Karpas-422 (cell line): Measurements from ENCODE around the gene UNCX. TPM values are rescaled to one million over a fixed set of nuclear protein-coding genes. Genes with fewer than 3 reads are reported as not detected.

Experiments used
- DNase-seq: peaks from one replicate; pipeline ENCODE4 v3.0.0-alpha.2; 2015
- H2AFZ ChIP-seq: fragments of 200-600 bp; sonication (generic); 2 replicates; pipeline ENCODE4 v1.6.1; 2014; ENCODE audit warnings: antibody characterized with exemption, low read length, mixed read lengths
- H3K27ac ChIP-seq: fragments of 200-600 bp; sonication (generic); 2 replicates; pipeline ENCODE4 v1.5.1; 2014; ENCODE audit warnings: mild to moderate bottlenecking, low read length, moderate library complexity
- H3K27me3 ChIP-seq: fragments of 200-600 bp; sonication (generic); 2 replicates; pipeline ENCODE4 v1.6.1; 2014; ENCODE audit warnings: low read length, mixed read lengths
- H3K36me3 ChIP-seq: fragments of 200-600 bp; sonication (generic); 2 replicates; pipeline ENCODE4 v1.6.1; 2014; ENCODE audit warnings: low read length, mixed read lengths; ENCODE audit not compliant: insufficient read depth
- H3K4me1 ChIP-seq: fragments of 200-600 bp; sonication (generic); 2 replicates; pipeline ENCODE4 v1.6.1; 2014; ENCODE audit warnings: mild to moderate bottlenecking, low read length, mixed read lengths
- H3K4me2 ChIP-seq: fragments of 200-600 bp; sonication (generic); 2 replicates; pipeline ENCODE4 v1.6.1; 2014; ENCODE audit warnings: low read length, low read depth, mild to moderate bottlenecking; ENCODE audit not compliant: poor library complexity, severe bottlenecking
- H3K4me3 ChIP-seq: fragments of 200-600 bp; sonication (generic); 2 replicates; pipeline ENCODE4 v1.5.1; 2014; ENCODE audit warnings: mild to moderate bottlenecking, antibody characterized with exemption, low read length, mixed read lengths
- H3K79me2 ChIP-seq: fragments of 200-600 bp; sonication (generic); 2 replicates; pipeline ENCODE4 v1.6.1; 2014; ENCODE audit warnings: mild to moderate bottlenecking, low read length, mixed read lengths
- H3K9ac ChIP-seq: fragments of 200-600 bp; sonication (generic); 2 replicates; pipeline ENCODE4 v1.6.0; 2014; ENCODE audit warnings: low read length
- H3K9me2 ChIP-seq: fragments of 200-600 bp; sonication (generic), shearing (Covaris generic); replicated peaks from 2 replicates; pipeline ENCODE4 v1.6.0; 2014; ENCODE audit warnings: mild to moderate bottlenecking, low read length, moderate library complexity; ENCODE audit not compliant: insufficient read depth
- H3K9me3 ChIP-seq: fragments of 300-700, 200-600 bp; sonication (generic); 2 replicates; pipeline ENCODE4 v1.6.1; 2014; ENCODE audit warnings: low read length, mixed read lengths
- H4K20me1 ChIP-seq: fragments of 200-600 bp; sonication (generic); 2 replicates; pipeline ENCODE4 v1.6.1; 2014; ENCODE audit warnings: mild to moderate bottlenecking, antibody characterized with exemption, low read length, low read depth; ENCODE audit not compliant: insufficient read depth
- total RNA-seq: library from RNA; depleted of rRNA; stranded (reverse); fragments of >200 nt; shearing (Covaris generic); gene quantifications from 2 replicates; pipeline ENCODE4 v1.2.3, GENCODE V29; 2014; ENCODE audit warnings: low replicate concordance

UNCX gene
- total RNA-seq, 1 experiment from 2014 or later, result not detected

GRCh38 chr7:1254281-1255079 lies 21.8 kb downstream of the UNCX start:
- Histone ChIP-seq H3K79me2 (no peaks in the 10 kb centered on the region), H3K4me3 (no peak overlapping the region), H3K27ac (no peak overlapping the region), H3K4me2 (no peak overlapping the region), H3K27me3 (no peaks in the 10 kb centered on the region), H3K4me1 (no peaks in the 10 kb centered on the region), H3K36me3 (no peaks in the 10 kb centered on the region), H3K9me3 (no peaks in the 10 kb centered on the region), H2AFZ (no peak overlapping the region), H4K20me1 (no peaks in the 10 kb centered on the region), H3K9ac (no peak overlapping the region), H3K9me2 (no peaks in the 10 kb centered on the region)
- no peak for DNase-seq

GRCh38 chr7:1255080-1255816 lies 22.6 kb downstream of the UNCX start:
- no peak overlapping the region for H3K27ac ChIP-seq
- no peak for DNase-seq
- H3K4me2 ChIP-seq, result no peak overlapping the region
- H2AFZ ChIP-seq, result no peak overlapping the region
- H3K27me3 ChIP-seq, result no peaks in the 10 kb centered on the region
- H3K9me3 ChIP-seq, result no peaks in the 10 kb centered on the region
- no peak overlapping the region for H3K9ac ChIP-seq
- no peaks in the 10 kb centered on the region for H4K20me1 ChIP-seq
- no peaks in the 10 kb centered on the region for H3K79me2 ChIP-seq
- no peaks in the 10 kb centered on the region for H3K9me2 ChIP-seq
- no peak overlapping the region for H3K4me3 ChIP-seq
- no peaks in the 10 kb centered on the region for H3K4me1 ChIP-seq
- H3K36me3 ChIP-seq, result no peaks in the 10 kb centered on the region

GRCh38 chr7:1255817-1256340 lies 23.2 kb downstream of the UNCX start:
- Histone ChIP-seq H3K27ac (no peak overlapping the region), H3K9ac (no peak overlapping the region), H3K79me2 (no peaks in the 10 kb centered on the region), H3K27me3 (no peaks in the 10 kb centered on the region), H3K4me3 (no peak overlapping the region), H4K20me1 (no peaks in the 10 kb centered on the region), H3K4me2 (no peak overlapping the region), H2AFZ (no peak overlapping the region), H3K36me3 (no peaks in the 10 kb centered on the region), H3K9me2 (no peaks in the 10 kb centered on the region), H3K9me3 (no peaks in the 10 kb centered on the region), H3K4me1 (no peaks in the 10 kb centered on the region)
- DNase-seq, result no peak

- Histone ChIP-seq H3K9ac (no peak overlapping the region), H3K4me2 (no peak overlapping the region), H3K4me3 (no peak overlapping the region), H3K4me1 (no peaks in the 10 kb centered on the region), H3K9me3 (no peaks in the 10 kb centered on the region), H3K36me3 (no peaks in the 10 kb centered on the region), H3K79me2 (no peaks in the 10 kb centered on the region), H3K9me2 (no peaks in the 10 kb centered on the region), H2AFZ (no peak overlapping the region), H3K27me3 (no peaks in the 10 kb centered on the region), H3K27ac (no peak overlapping the region), H4K20me1 (no peaks in the 10 kb centered on the region)
- DNase-seq, result no peak
Observed at GRCh38 chr7:1256621-1257020, 23.9 kb downstream of the UNCX start.

- Histone ChIP-seq H3K27me3 (no peaks in the 10 kb centered on the region), H3K36me3 (no peaks in the 10 kb centered on the region), H3K4me2 (no peak overlapping the region), H3K27ac (no peak overlapping the region), H3K9ac (no peak overlapping the region), H3K9me2 (no peaks in the 10 kb centered on the region), H4K20me1 (no peaks in the 10 kb centered on the region), H3K4me3 (no peak overlapping the region), H2AFZ (no peak overlapping the region), H3K4me1 (no peaks in the 10 kb centered on the region), H3K79me2 (no peaks in the 10 kb centered on the region), H3K9me3 (no peaks in the 10 kb centered on the region)
- no peak for DNase-seq
Observed at GRCh38 chr7:1257221-1257620, 24.5 kb downstream of the UNCX start.

- H3K79me2 ChIP-seq, result no peaks in the 10 kb centered on the region
Observed at GRCh38 chr7:1257863-1258262, 25.2 kb downstream of the UNCX start.

GRCh38 chr7:1259621-1260243 lies 27.1 kb downstream of the UNCX start:
- no peak overlapping the region for H3K9ac ChIP-seq
- H4K20me1 ChIP-seq, result no peaks in the 10 kb centered on the region
- no peak for DNase-seq

More at GRCh38 chr7:1257863-1258262, 25.2 kb downstream of the UNCX start:
- no peaks in the 10 kb centered on the region for H3K9me2 ChIP-seq
- no peaks in the 10 kb centered on the region for H4K20me1 ChIP-seq
- no peaks in the 10 kb centered on the region for H3K27me3 ChIP-seq
- no peak overlapping the region for H3K4me2 ChIP-seq
- no peaks in the 10 kb centered on the region for H3K9me3 ChIP-seq
- no peak overlapping the region for H3K4me3 ChIP-seq
- H3K36me3 ChIP-seq, result no peaks in the 10 kb centered on the region
- DNase-seq, result no peak
- H2AFZ ChIP-seq, result no peak overlapping the region
- H3K9ac ChIP-seq, result no peak overlapping the region
- H3K4me1 ChIP-seq, result no peaks in the 10 kb centered on the region
- H3K27ac ChIP-seq, result no peak overlapping the region

GRCh38 chr7:1260244-1260635 lies 27.6 kb downstream of the UNCX start:
- H3K4me3 ChIP-seq, result no peak overlapping the region
- no peak overlapping the region for H3K4me2 ChIP-seq
- H3K36me3 ChIP-seq, result no peaks in the 10 kb centered on the region
- H3K9me3 ChIP-seq, result no peaks in the 10 kb centered on the region
- no peak overlapping the region for H2AFZ ChIP-seq
- no peaks in the 10 kb centered on the region for H3K9me2 ChIP-seq
- H3K27me3 ChIP-seq, result no peaks in the 10 kb centered on the region
- H3K79me2 ChIP-seq, result no peaks in the 10 kb centered on the region
- H3K27ac ChIP-seq, result no peak overlapping the region
- no peaks in the 10 kb centered on the region for H3K4me1 ChIP-seq
- no peak for DNase-seq
- no peak overlapping the region for H3K9ac ChIP-seq
- no peaks in the 10 kb centered on the region for H4K20me1 ChIP-seq

More at GRCh38 chr7:1259621-1260243, 27.1 kb downstream of the UNCX start:
- Histone ChIP-seq H3K4me1 (no peaks in the 10 kb centered on the region), H3K27me3 (no peaks in the 10 kb centered on the region), H3K4me2 (no peak overlapping the region), H3K9me3 (no peaks in the 10 kb centered on the region), H3K27ac (no peak overlapping the region), H3K4me3 (no peak overlapping the region), H3K79me2 (no peaks in the 10 kb centered on the region), H2AFZ (no peak overlapping the region), H3K36me3 (no peaks in the 10 kb centered on the region), H3K9me2 (no peaks in the 10 kb centered on the region)
